Neuronal stem cell (in vitro differentiated cells): ENCODE results near the gene UCKL1.
"Not testable (repeated sequence)": the region's sequence is repeated elsewhere in the genome, so short reads cannot be mapped to it uniquely, and the experiment has no call there.

Experiments used
- DNase-seq: peaks from one replicate; pipeline ENCODE4 v3.0.0-alpha.2; 2013; ENCODE audit warnings: low spot score
- H2AFZ ChIP-seq: one replicate; pipeline ENCODE4 v1.6.1; 2013; ENCODE audit warnings: mild to moderate bottlenecking, low read length, inconsistent platforms
- H2AK5ac ChIP-seq: 2 replicates; pipeline ENCODE4 v1.6.1; 2013; ENCODE audit warnings: low read depth, mild to moderate bottlenecking, inconsistent platforms, low read length, moderate library complexity, mixed read lengths
- H2BK120ac ChIP-seq: 2 replicates; pipeline ENCODE4 v1.6.1; 2013; ENCODE audit warnings: low read depth, mild to moderate bottlenecking, inconsistent platforms, low read length, moderate library complexity, mixed read lengths
- H2BK12ac ChIP-seq: one replicate; pipeline ENCODE4 v1.6.1; 2013; ENCODE audit warnings: low read length, inconsistent platforms
- H2BK15ac ChIP-seq: 2 replicates; pipeline ENCODE4 v1.6.1; 2013; ENCODE audit warnings: mild to moderate bottlenecking, low read length, inconsistent platforms, mixed read lengths
- H2BK5ac ChIP-seq: one replicate; pipeline ENCODE4 v1.6.1; 2013; ENCODE audit warnings: inconsistent platforms, mild to moderate bottlenecking, low read length, moderate library complexity
- H3K14ac ChIP-seq: one replicate; pipeline ENCODE4 v1.6.1; 2013; ENCODE audit warnings: low read length, inconsistent platforms
- H3K18ac ChIP-seq: 2 replicates; pipeline ENCODE4 v1.6.1; 2013; ENCODE audit warnings: low read length, inconsistent platforms
- H3K23ac ChIP-seq: 2 replicates; pipeline ENCODE4 v1.6.1; 2013; ENCODE audit warnings: low read depth, mild to moderate bottlenecking, mixed read lengths, low read length, inconsistent platforms; ENCODE audit not compliant: poor library complexity
- H3K27ac ChIP-seq: replicated peaks from 3 replicates; pipeline ENCODE4 v1.5.1; 2013; ENCODE audit warnings: low read length, inconsistent platforms
- H3K27me3 ChIP-seq, 3 experiments: 2 replicates each; pipeline ENCODE4 v1.6.1; 2013; ENCODE audit warnings: low read length in 3 of 3, mild to moderate bottlenecking in 2 of 3, inconsistent platforms in 1 of 3, low read depth in 1 of 3, mixed read lengths in 1 of 3, moderate library complexity in 1 of 3; ENCODE audit not compliant: control insufficient read depth in 3 of 3, insufficient read depth in 3 of 3
- H3K36me3 ChIP-seq, 2 donors: replicated peaks in 1 of 2; 2 replicates each; pipeline ENCODE4 v1.6.1; 2013; ENCODE audit warnings: low read length in 2 of 2; ENCODE audit not compliant: control insufficient read depth in 2 of 2, insufficient read depth in 2 of 2
- H3K4ac ChIP-seq: 2 replicates; pipeline ENCODE4 v1.6.1; 2013; ENCODE audit warnings: inconsistent platforms, mild to moderate bottlenecking, low read length, moderate library complexity
- H3K4me1 ChIP-seq, 2 donors: 1 replicate in 1 of 2; 2 replicates in 1 of 2; pipeline ENCODE4 v1.6.1; 2013; ENCODE audit warnings: low read length in 2 of 2, low read depth in 1 of 2; ENCODE audit not compliant: control insufficient read depth in 2 of 2, insufficient read depth in 1 of 2
- H3K4me2 ChIP-seq: one replicate; pipeline ENCODE4 v1.6.1; 2013; ENCODE audit warnings: mild to moderate bottlenecking, low read length, inconsistent platforms; ENCODE audit not compliant: insufficient read depth, poor library complexity, severe bottlenecking
- H3K4me3 ChIP-seq, 2 donors: 2 replicates each; pipeline ENCODE4 v1.5.1; 2013; ENCODE audit warnings: low read length in 2 of 2, mild to moderate bottlenecking in 2 of 2, inconsistent platforms in 1 of 2, moderate library complexity in 1 of 2
- H3K79me1 ChIP-seq: one replicate; pipeline ENCODE4 v1.6.1; 2013; ENCODE audit warnings: low read depth, mild to moderate bottlenecking, inconsistent platforms, low read length, moderate library complexity
- H3K9ac ChIP-seq: one replicate; pipeline ENCODE4 v1.6.1; 2013; ENCODE audit warnings: mild to moderate bottlenecking, low read depth, low read length, inconsistent platforms; ENCODE audit not compliant: poor library complexity
- H3K9me3 ChIP-seq, 2 donors: replicated peaks in 1 of 2; 2 replicates each; pipeline versions ENCODE3 to v1.6.1; 2013; ENCODE audit warnings: low read length in 2 of 2, mild to moderate bottlenecking in 2 of 2, inconsistent platforms in 1 of 2, low read depth in 1 of 2, mixed read lengths in 1 of 2, moderate library complexity in 1 of 2; ENCODE audit not compliant: control insufficient read depth in 2 of 2, insufficient read depth in 1 of 2
- H4K8ac ChIP-seq: one replicate; pipeline ENCODE4 v1.6.1; 2013; ENCODE audit warnings: low read depth, mild to moderate bottlenecking, inconsistent platforms, low read length, moderate library complexity
- H4K91ac ChIP-seq: one replicate; pipeline ENCODE4 v1.6.1; 2013; ENCODE audit warnings: low read length, low read depth, mild to moderate bottlenecking, inconsistent platforms; ENCODE audit not compliant: poor library complexity
- WGBS, 2 donors: extraction: QIAGEN DNeasy Blood & Tissue Kit; methylation state at CpG; one replicate each; pipeline ENCODE4 v1.1.7; 2013; ENCODE audit warnings: missing lambda C conversion rate in 2 of 2, mixed read lengths in 1 of 2; ENCODE audit not compliant: insufficient read length in 2 of 2, insufficient replicate concordance in 1 of 2; ENCODE audit errors: extremely low coverage in 2 of 2; 5-methylcytosine and 5-hydroxymethylcytosine counted together

The UCKL1 gene

GRCh38 chr20:63973636-63974401 lies 17.6 kb upstream of the UCKL1 start:
- no peak overlapping the region for H3K14ac ChIP-seq
- no peaks in the 10 kb centered on the region for H3K79me1 ChIP-seq
- peak overlapping the region; percentile 67 for H3K18ac ChIP-seq
- no peak overlapping the region for H2AK5ac ChIP-seq
- peak overlapping the region; percentile 8 for H3K23ac ChIP-seq
- no peak overlapping the region for H2BK5ac ChIP-seq
- H4K91ac ChIP-seq: no peak overlapping the region
- H3K9me3 ChIP-seq: no peaks in the 10 kb centered on the region
- H2BK120ac ChIP-seq: no peak overlapping the region
- peaks cover 0 to 12% (median 0%) of the 10 kb centered on the region in 3 experiments for H3K27me3 ChIP-seq
- DNase-seq: peak; percentile 84
- peaks cover 7 to 10% of the 10 kb centered on the region in 2 donors for H3K4me1 ChIP-seq
- no peak overlapping the region for H3K4ac ChIP-seq
- peak overlapping the region in 1 of 2 donors; percentile 71 for H3K4me3 ChIP-seq
- H3K4me2 ChIP-seq: peak overlapping the region; percentile 51
- peak overlapping the region; percentile 89 for H2AFZ ChIP-seq
- H3K27ac ChIP-seq: no peak overlapping the region
- WGBS, 2 donors: no CpG with 5 or more reads among the region's 37 CpGs
- H4K8ac ChIP-seq: no peak overlapping the region
- no peak overlapping the region for H2BK12ac ChIP-seq
- H3K9ac ChIP-seq: no peak overlapping the region
- H3K36me3 ChIP-seq: peaks cover 2 to 4% of the 10 kb centered on the region in 2 donors
- H2BK15ac ChIP-seq: peak overlapping the region; percentile 3

GRCh38 chr20:63973160-63973479 lies 16.9 kb upstream of the UCKL1 start:
- Histone ChIP-seq H3K4me2 (no peak overlapping the region), H3K4me3 (peak overlapping the region in 1 of 2 donors; percentile 47), H3K79me1 (peaks cover 2% of the 10 kb centered on the region), H2BK12ac (no peak overlapping the region), H3K9ac (no peak overlapping the region), H2BK15ac (no peak overlapping the region), H3K36me3 (peaks cover 3 to 8% of the 10 kb centered on the region in 2 donors), H3K14ac (no peak overlapping the region), H4K91ac (no peak overlapping the region), H4K8ac (no peak overlapping the region), H3K27ac (no peak overlapping the region), H2AK5ac (no peak overlapping the region), H3K4me1 (peaks cover 11 to 12% of the 10 kb centered on the region in 2 donors), H3K4ac (no peak overlapping the region), H3K9me3 (peaks cover 0 to under 1% of the 10 kb centered on the region in 2 donors), H2AFZ (no peak overlapping the region), H3K27me3 (peaks cover 0 to 9% (median 0%) of the 10 kb centered on the region in 3 experiments), H3K23ac (no peak overlapping the region), H2BK5ac (no peak overlapping the region), H2BK120ac (no peak overlapping the region), H3K18ac (no peak overlapping the region)
- WGBS, 2 donors: no CpG with 5 or more reads among the region's 3 CpGs
- no peak for DNase-seq

- no peak overlapping the region for H2BK120ac ChIP-seq
- H3K9ac ChIP-seq: peak overlapping the region; percentile 18
- H3K4me3 ChIP-seq: peak overlapping the region in 1 of 2 donors; percentile 47
- peak overlapping the region; percentile 43 for H4K8ac ChIP-seq
- no peak overlapping the region for H3K18ac ChIP-seq
- peaks cover 0 to 9% (median 0%) of the 10 kb centered on the region in 3 experiments for H3K27me3 ChIP-seq
- WGBS, 2 donors: no CpG with 5 or more reads among the region's 18 CpGs
- no peak for DNase-seq
- no peak overlapping the region for H3K23ac ChIP-seq
- peaks cover 0 to 6% of the 10 kb centered on the region in 2 donors for H3K9me3 ChIP-seq
- peak overlapping the region; percentile 41 for H3K4ac ChIP-seq
- no peak overlapping the region for H2BK15ac ChIP-seq
- H2AFZ ChIP-seq: no peak overlapping the region
- peak overlapping the region; percentile 80 for H2AK5ac ChIP-seq
- H2BK5ac ChIP-seq: peak overlapping the region; percentile 3
- peak overlapping the region; percentile 59 for H4K91ac ChIP-seq
- H3K4me2 ChIP-seq: no peak overlapping the region
- no peak overlapping the region for H3K27ac ChIP-seq
- no peak overlapping the region for H3K14ac ChIP-seq
- H3K4me1 ChIP-seq: peaks cover 11 to 13% of the 10 kb centered on the region in 2 donors
- H3K79me1 ChIP-seq: peaks cover 2% of the 10 kb centered on the region
- peak overlapping the region; percentile 76 for H2BK12ac ChIP-seq
- H3K36me3 ChIP-seq: peaks cover 8 to 14% of the 10 kb centered on the region in 2 donors
Measured at GRCh38 chr20:63972312-63973159, 16.3 kb upstream of the UCKL1 start.

- Histone ChIP-seq H3K9me3 (peaks cover 0 to 12% of the 10 kb centered on the region in 2 donors), H3K4me1 (peaks cover 11 to 13% of the 10 kb centered on the region in 2 donors), H2BK5ac (peak overlapping the region; percentile 3), H2AK5ac (peak overlapping the region; percentile 80), H3K36me3 (peaks cover 14 to 20% of the 10 kb centered on the region in 2 donors)
- H3K27me3 ChIP-seq, H2AFZ ChIP-seq, H3K27ac ChIP-seq, H2BK15ac ChIP-seq, H3K18ac ChIP-seq, H3K23ac ChIP-seq, H3K14ac ChIP-seq, H3K79me1 ChIP-seq, DNase-seq, H4K91ac ChIP-seq, H2BK12ac ChIP-seq, H3K4me3 ChIP-seq, H4K8ac ChIP-seq, H3K4ac ChIP-seq, H3K4me2 ChIP-seq, H3K9ac ChIP-seq, H2BK120ac ChIP-seq: not testable (repeated sequence)
- WGBS, 2 donors: no CpG with 5 or more reads among the region's 10 CpGs
Measured at GRCh38 chr20:63971960-63972311, 15.7 kb upstream of the UCKL1 start.
